Lower leg skin (tissue), 4 donors: ENCODE results near the gene TRPM2. TPM values are rescaled to one million over a fixed set of nuclear protein-coding genes. Genes with fewer than 3 reads are reported as not detected.

Experiments
- DNase-seq, 2 donors: peaks; one replicate each; pipeline ENCODE4 v3.0.0-alpha.2; 2019; ENCODE audit warnings: low spot score in 2 of 2
- H3K4me3 ChIP-seq: fragments of 200-600 bp; sonication (generic); 2 replicates; pipeline ENCODE4 v1.5.1; 2017; ENCODE audit warnings: mild to moderate bottlenecking, low read depth; ENCODE audit not compliant: poor library complexity, severe bottlenecking
- POLR2A ChIP-seq, 2 donors: fragments of 450-650 bp; IDR thresholded peaks; one replicate each; pipeline ENCODE4 v1.6.1; 2016 to 2017; ENCODE audit warnings: antibody characterized with exemption in 2 of 2, mild to moderate bottlenecking in 1 of 2, moderate library complexity in 1 of 2
- WGBS, 2 donors: methylation state at CpG; one replicate each; pipeline ENCODE4 v1.1.5; 2018; 5-methylcytosine and 5-hydroxymethylcytosine counted together
- intact Hi-C: fragments of 100-400 bp; cut with DNase I; formaldehyde crosslinking; loops from one replicate; pipeline ENCODE4 v1.15.0; 2023; ENCODE audit warnings: low total_unique reads
- total RNA-seq, 4 donors: library from RNA; depleted of rRNA; stranded (reverse); fragments of >200 nt; gene quantifications; one replicate each; pipeline ENCODE4 v1.1.0, GENCODE V29; 2016
- TF ChIP-seq, protein P1 (sequence below), 3 donors: fragments of 450-650 bp; IDR thresholded peaks; one replicate each; pipeline ENCODE4 v1.5.1; 2016; ENCODE audit warnings: antibody characterized with exemption in 3 of 3, mild to moderate bottlenecking in 3 of 3, moderate library complexity in 2 of 3

Gene TRPM2
- total RNA-seq, 4 donors from 2014 or later, result 1.9 to 9.4 (median 2.2) TPM

- H3K4me3 ChIP-seq, result no peak overlapping the region
- TF ChIP-seq POLR2A (IDR thresholded peaks at IDR 0.05), result no peak
- TF ChIP-seq, protein P1, sequence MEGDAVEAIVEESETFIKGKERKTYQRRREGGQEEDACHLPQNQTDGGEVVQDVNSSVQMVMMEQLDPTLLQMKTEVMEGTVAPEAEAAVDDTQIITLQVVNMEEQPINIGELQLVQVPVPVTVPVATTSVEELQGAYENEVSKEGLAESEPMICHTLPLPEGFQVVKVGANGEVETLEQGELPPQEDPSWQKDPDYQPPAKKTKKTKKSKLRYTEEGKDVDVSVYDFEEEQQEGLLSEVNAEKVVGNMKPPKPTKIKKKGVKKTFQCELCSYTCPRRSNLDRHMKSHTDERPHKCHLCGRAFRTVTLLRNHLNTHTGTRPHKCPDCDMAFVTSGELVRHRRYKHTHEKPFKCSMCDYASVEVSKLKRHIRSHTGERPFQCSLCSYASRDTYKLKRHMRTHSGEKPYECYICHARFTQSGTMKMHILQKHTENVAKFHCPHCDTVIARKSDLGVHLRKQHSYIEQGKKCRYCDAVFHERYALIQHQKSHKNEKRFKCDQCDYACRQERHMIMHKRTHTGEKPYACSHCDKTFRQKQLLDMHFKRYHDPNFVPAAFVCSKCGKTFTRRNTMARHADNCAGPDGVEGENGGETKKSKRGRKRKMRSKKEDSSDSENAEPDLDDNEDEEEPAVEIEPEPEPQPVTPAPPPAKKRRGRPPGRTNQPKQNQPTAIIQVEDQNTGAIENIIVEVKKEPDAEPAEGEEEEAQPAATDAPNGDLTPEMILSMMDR (IDR thresholded peaks at IDR 0.05), result no peak
- intact Hi-C loops, result no loop called here
- DNase-seq, result no peak
Observed at GRCh38 chr21:44381874-44382273, 28.5 kb downstream of the TRPM2 start.

DNA sequence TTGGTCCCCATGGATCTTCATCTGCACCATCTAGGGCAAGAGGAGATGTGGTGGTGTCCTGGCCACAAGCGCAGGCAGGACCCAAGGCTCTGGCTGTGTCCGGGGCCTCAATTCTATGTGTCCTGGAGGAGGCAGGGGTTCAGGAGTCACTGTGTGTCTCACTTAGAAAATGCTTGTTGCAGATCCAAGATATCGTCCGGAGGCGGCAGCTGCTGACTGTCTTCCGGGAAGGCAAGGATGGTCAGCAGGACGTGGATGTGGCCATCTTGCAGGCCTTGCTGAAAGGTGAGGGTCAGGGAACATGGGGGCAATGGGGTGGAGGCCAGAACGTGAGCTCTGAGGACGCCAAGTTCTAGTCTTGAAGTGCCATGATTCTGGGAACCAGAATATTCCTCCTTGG is 29.1 kb downstream of the TRPM2 start:
- H3K4me3 ChIP-seq, result no peak overlapping the region
- TF ChIP-seq, protein P1 (IDR thresholded peaks at IDR 0.05), result no peak
- no peak for TF ChIP-seq POLR2A (IDR thresholded peaks at IDR 0.05)
- 87 to 88% methylated on average over 9 of the region's 9 CpGs for WGBS, 2 donors
- DNase-seq, result no peak
- intact Hi-C loops, result no loop called here

DNA sequence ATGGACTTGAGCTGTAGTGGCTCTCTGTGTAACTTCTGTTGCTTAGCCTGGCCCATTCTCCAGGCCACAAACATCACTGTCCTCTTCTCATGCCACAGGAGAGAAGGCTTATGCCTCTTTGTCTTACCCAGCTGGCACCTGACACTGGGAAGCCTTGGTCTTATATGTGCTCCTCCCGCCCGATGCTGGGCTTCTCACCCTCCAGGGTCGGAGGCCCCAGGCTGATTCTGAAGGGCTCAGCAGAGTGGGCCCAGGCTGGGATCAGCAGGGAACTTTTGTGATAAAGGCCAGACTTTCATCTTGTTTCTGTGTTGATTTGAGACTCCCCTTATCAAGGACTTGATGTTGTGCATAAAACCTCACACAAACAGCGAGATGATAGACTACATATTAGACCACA is 29.8 kb downstream of the TRPM2 start:
- TF ChIP-seq, protein P1 (IDR thresholded peaks at IDR 0.05), result no peak
- TF ChIP-seq POLR2A (IDR thresholded peaks at IDR 0.05), result no peak
- DNase-seq, result peak in 1 of 2 donors; percentile 63
- 76 to 86% methylated on average over 4 of the region's 4 CpGs for WGBS, 2 donors
- intact Hi-C loops, result no loop called here
- H3K4me3 ChIP-seq, result no peak overlapping the region

DNA sequence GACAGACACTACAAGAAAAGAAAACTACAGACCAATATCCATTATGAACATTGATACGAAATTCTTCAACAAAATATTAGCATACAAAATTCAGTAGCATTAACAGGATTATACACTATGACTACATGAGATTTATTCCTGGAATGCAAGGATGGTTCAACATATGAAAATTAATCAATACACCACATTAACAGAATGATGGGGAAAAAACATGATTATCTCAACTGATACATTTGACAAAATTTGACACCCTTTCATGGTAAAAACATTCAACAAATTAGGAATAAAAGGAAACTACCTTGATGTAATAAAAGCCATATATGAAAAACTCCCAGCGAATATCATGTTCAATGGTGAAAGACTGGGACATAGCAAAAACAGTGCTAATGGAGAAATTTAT is 31.5 kb downstream of the TRPM2 start:
- H3K4me3 ChIP-seq, result no peak overlapping the region
- WGBS, 2 donors, result 75 to 80% methylated on average over 2 of the region's 2 CpGs
- TF ChIP-seq POLR2A (IDR thresholded peaks at IDR 0.05), result no peak
- TF ChIP-seq, protein P1 (IDR thresholded peaks at IDR 0.05), result no peak
- intact Hi-C loops, result no loop called here
- no peak for DNase-seq

DNA sequence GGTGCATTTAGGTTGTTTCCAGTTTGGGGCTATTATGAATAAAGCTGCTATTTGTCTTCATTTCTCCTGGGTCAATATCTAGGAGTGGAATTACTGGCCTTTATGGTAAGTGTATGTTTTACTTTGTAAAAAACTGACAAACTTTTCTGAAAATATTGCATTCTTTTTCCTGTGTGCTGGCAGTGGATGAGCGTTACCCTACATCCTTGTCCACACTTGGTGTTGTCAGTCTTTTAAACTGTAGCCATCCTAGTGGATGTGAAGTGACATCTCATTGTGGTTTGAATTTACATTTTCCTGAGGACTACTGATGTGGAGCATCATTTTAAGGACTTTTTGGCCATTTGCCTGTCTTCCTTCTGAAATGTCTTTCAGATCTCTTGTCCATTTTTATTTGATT is 35.9 kb downstream of the TRPM2 start:
- TF ChIP-seq, protein P1 (IDR thresholded peaks at IDR 0.05), result no peak
- TF ChIP-seq POLR2A (IDR thresholded peaks at IDR 0.05), result no peak
- no peak for DNase-seq
- no peak overlapping the region for H3K4me3 ChIP-seq
- WGBS, 2 donors, result 95 to 100% methylated on average over 1 of the region's 1 CpG
- intact Hi-C loops, result no loop called here

DNA sequence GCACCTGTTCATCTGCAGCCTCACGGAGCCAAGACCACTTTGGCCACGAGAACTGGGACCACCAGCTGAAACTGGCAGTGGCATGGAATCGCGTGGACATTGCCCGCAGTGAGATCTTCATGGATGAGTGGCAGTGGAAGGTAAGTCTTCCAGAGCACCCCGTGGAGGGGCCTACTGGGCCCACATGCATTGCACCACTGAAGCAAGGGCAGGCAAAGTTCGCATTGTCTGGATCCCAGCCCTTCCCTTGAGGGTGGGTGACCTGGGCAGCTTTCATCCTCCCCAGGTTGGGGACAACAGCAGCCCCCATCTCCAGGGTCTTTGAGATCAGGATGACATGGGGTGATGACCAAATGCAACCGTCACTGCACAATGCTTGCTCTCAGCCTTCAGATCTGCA is 37.5 kb downstream of the TRPM2 start:
- H3K4me3 ChIP-seq, result no peak overlapping the region
- peak in 1 of 2 donors; percentile 42 for DNase-seq
- no peak for TF ChIP-seq POLR2A (IDR thresholded peaks at IDR 0.05)
- TF ChIP-seq, protein P1 (IDR thresholded peaks at IDR 0.05), result no peak
- whole genome bisulfite sequencing, 2 donors, result 92 to 93% methylated on average over 8 of the region's 8 CpGs
- intact Hi-C loops, result no loop called here
